Measurements from ENCODE around the gene FRMD6.

DNA sequence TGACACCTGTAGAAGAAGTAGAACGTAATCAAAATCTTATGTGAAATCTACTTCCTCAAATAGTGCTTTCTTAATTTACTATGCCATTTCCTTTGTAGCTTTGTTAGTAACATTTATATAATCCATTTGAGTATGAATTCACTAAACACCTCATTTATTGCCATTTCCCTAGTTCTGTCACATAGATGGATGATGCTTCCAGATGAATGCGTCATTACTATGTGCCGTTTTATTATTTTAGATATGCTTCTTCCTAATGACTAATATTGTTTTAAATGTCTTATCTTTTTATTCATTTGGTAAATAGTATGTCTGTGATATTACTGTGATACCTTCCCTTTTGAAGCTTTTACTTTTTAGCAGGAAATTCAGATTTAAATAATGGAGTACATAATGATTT, 14.4 kb downstream of the FRMD6 start:
- TF ChIP-seq POLR2A (IDR thresholded peaks at IDR 0.05), result no peak
- TF ChIP-seq, protein P1, sequence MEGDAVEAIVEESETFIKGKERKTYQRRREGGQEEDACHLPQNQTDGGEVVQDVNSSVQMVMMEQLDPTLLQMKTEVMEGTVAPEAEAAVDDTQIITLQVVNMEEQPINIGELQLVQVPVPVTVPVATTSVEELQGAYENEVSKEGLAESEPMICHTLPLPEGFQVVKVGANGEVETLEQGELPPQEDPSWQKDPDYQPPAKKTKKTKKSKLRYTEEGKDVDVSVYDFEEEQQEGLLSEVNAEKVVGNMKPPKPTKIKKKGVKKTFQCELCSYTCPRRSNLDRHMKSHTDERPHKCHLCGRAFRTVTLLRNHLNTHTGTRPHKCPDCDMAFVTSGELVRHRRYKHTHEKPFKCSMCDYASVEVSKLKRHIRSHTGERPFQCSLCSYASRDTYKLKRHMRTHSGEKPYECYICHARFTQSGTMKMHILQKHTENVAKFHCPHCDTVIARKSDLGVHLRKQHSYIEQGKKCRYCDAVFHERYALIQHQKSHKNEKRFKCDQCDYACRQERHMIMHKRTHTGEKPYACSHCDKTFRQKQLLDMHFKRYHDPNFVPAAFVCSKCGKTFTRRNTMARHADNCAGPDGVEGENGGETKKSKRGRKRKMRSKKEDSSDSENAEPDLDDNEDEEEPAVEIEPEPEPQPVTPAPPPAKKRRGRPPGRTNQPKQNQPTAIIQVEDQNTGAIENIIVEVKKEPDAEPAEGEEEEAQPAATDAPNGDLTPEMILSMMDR (IDR thresholded peaks at IDR 0.05), result no peak

Measured in right lobe of liver (tissue), 4 donors.